ENCODE results near the gene RHBDF2.

RHBDF2 gene

GRCh38 chr17:76542566-76542971 lies 41.3 kb upstream of the RHBDF2 start:
- no peaks in the 10 kb centered on the region for H3K27me3 ChIP-seq (ENCODE audit: control insufficient read depth, insufficient read depth, low read length)
- H3K4me1 ChIP-seq = peaks cover 60% of the 10 kb centered on the region
- H3K79me2 ChIP-seq = no peaks in the 10 kb centered on the region
- no peak overlapping the region for H3K4me2 ChIP-seq (ENCODE audit: low read length)
- H3K4me3 ChIP-seq (ENCODE audit: low read depth, low read length) = no peak overlapping the region
- H3K9ac ChIP-seq = peak overlapping the region; percentile 7
- H3K36me3 ChIP-seq (ENCODE audit: control insufficient read depth, insufficient read depth, low read length) = no peaks in the 10 kb centered on the region
- no peaks in the 10 kb centered on the region for H3K9me3 ChIP-seq (ENCODE audit: control insufficient read depth, low read length)
- H3K27ac ChIP-seq = peak overlapping the region; percentile 95
- H2AFZ ChIP-seq = peak overlapping the region; percentile 44
- TF ChIP-seq, protein P1, sequence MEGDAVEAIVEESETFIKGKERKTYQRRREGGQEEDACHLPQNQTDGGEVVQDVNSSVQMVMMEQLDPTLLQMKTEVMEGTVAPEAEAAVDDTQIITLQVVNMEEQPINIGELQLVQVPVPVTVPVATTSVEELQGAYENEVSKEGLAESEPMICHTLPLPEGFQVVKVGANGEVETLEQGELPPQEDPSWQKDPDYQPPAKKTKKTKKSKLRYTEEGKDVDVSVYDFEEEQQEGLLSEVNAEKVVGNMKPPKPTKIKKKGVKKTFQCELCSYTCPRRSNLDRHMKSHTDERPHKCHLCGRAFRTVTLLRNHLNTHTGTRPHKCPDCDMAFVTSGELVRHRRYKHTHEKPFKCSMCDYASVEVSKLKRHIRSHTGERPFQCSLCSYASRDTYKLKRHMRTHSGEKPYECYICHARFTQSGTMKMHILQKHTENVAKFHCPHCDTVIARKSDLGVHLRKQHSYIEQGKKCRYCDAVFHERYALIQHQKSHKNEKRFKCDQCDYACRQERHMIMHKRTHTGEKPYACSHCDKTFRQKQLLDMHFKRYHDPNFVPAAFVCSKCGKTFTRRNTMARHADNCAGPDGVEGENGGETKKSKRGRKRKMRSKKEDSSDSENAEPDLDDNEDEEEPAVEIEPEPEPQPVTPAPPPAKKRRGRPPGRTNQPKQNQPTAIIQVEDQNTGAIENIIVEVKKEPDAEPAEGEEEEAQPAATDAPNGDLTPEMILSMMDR (IDR thresholded peaks at IDR 0.05) = no peak

GRCh38 chr17:76541739-76542454 lies 40.7 kb upstream of the RHBDF2 start:
- H3K27ac ChIP-seq = no peak overlapping the region
- H3K79me2 ChIP-seq = no peaks in the 10 kb centered on the region
- no peak overlapping the region for H3K4me3 ChIP-seq (ENCODE audit: low read depth, low read length)
- H3K9me3 ChIP-seq (ENCODE audit: control insufficient read depth, low read length) = no peaks in the 10 kb centered on the region
- H3K27me3 ChIP-seq (ENCODE audit: control insufficient read depth, insufficient read depth, low read length) = no peaks in the 10 kb centered on the region
- H3K4me1 ChIP-seq = peaks cover 57% of the 10 kb centered on the region
- no peaks in the 10 kb centered on the region for H3K36me3 ChIP-seq (ENCODE audit: control insufficient read depth, insufficient read depth, low read length)
- H3K4me2 ChIP-seq (ENCODE audit: low read length) = no peak overlapping the region
- no peak overlapping the region for H2AFZ ChIP-seq
- TF ChIP-seq, protein P1 (IDR thresholded peaks at IDR 0.05) = no peak
- no peak overlapping the region for H3K9ac ChIP-seq

DNA sequence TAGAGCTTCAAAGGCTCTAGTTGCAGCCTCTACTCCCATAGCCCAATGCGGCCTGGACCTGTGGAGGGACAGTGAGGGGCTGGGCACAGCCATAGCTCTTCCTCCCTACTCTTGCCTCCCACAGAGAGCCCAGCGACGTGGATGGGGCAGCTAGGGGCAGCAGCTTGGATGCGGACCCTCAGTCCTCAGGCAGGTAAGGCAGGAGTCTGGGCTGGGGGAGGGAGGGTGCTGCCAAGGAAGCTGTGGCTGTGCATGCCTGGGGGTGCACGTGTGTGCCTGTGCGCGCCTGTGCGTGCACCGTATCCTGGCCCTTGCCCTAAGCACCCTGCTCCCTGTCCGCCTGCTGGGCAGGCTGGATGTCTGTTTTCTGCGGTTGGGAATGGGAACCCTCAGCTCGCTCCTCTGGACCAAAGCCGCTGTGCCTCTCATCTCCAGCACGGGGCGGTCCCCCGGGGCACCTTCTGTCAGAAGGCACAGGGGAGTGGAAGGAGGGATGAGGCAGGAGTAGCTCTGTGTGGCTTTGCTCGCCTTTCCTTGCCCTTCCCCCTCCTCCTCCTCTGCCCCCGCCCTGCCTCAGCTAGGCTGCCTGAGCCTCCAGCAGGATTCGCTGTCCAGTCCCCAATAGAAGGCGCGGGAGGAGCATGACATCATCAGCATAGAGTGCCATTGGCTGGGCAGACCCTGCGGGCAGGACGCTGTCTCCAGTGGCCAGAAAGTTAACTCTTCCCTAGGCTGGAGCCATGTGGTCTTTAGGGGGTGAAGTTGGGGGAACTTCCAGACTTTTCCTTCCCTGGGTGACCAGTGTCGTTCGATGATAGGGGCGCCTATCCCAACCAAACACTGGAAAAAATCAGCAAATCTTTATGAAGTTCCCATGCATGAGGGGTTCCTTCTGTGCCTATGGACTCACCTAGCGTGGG lies 39.4 kb upstream of the RHBDF2 start:
- H2AFZ ChIP-seq = peak overlapping the region; percentile 84
- H3K27ac ChIP-seq = peak overlapping the region; percentile 72
- no peaks in the 10 kb centered on the region for H3K36me3 ChIP-seq (ENCODE audit: control insufficient read depth, insufficient read depth, low read length)
- H3K9me3 ChIP-seq (ENCODE audit: control insufficient read depth, low read length) = no peaks in the 10 kb centered on the region
- peak overlapping the region; percentile 77 for H3K4me2 ChIP-seq (ENCODE audit: low read length)
- H3K4me3 ChIP-seq (ENCODE audit: low read depth, low read length) = peak overlapping the region; percentile 53
- H3K4me1 ChIP-seq = peaks cover 44% of the 10 kb centered on the region
- H3K9ac ChIP-seq = no peak overlapping the region
- H3K27me3 ChIP-seq (ENCODE audit: control insufficient read depth, insufficient read depth, low read length) = no peaks in the 10 kb centered on the region
- no peaks in the 10 kb centered on the region for H3K79me2 ChIP-seq
- TF ChIP-seq, protein P1 (IDR thresholded peaks at IDR 0.05) = peak; percentile 32

DNA sequence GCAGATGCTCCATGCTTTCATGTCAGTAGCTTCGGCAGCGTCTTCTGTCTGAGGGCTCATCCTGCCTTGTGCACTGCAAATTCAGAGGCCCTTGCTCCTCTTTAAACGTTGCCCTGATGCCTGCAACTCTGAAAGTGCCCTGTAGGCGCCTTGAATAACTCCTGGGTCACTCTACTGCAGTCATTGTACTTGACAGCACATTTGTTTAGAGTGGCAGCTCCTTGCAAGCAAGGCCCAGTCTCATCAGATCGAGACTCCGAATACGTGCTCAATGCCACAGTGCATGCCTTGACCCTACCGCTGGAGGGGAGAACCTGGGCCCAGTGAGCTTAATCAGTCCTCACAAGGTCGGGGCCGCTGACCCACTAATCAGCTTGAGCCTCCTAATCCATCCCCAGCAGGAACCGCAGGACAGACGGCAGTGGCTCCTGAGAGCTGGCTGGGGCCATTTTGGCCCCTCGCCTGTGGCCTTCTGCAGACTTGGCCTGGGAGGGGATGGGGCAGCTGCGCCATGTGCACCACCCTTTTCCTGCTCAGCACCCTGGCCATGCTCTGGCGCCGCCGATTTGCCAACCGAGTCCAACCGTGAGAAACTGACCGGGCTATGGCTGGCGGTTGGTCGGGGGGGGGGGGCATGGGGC lies 38.5 kb upstream of the RHBDF2 start, which contains the start of gene PRCD:
Gene PRCD, plus strand, starts transcription at position 414 of the 641 bp plus-strand sequence. Its CDS starts 98 bp downstream, at position 512.
- TF ChIP-seq, protein P1 (IDR thresholded peaks at IDR 0.05) = no peak
- Histone ChIP-seq H3K9ac (no peak within 1 kb of the TSS), H3K9me3 (ENCODE audit: control insufficient read depth, low read length) (no peaks in the 10 kb centered on the region), H3K4me2 (ENCODE audit: low read length) (peak within 1 kb of the TSS; percentile 77), H3K79me2 (no peaks in the 10 kb centered on the region), H3K27ac (peak within 1 kb of the TSS; percentile 72), H3K4me1 (peaks cover 36% of the 10 kb centered on the region), H3K27me3 (ENCODE audit: control insufficient read depth, insufficient read depth, low read length) (no peaks in the 10 kb centered on the region), H3K4me3 (ENCODE audit: low read depth, low read length) (peak within 1 kb of the TSS; percentile 53), H2AFZ (peak within 1 kb of the TSS; percentile 84), H3K36me3 (ENCODE audit: control insufficient read depth, insufficient read depth, low read length) (no peaks in the 10 kb centered on the region)
